BJ (cell line): ENCODE measurements around the gene TMC6. TPM values are rescaled to one million over a fixed set of nuclear protein-coding genes. Genes with fewer than 3 reads are reported as not detected.

Experiments
- CTCF ChIA-PET: fragments of 350-600 bp; formaldehyde crosslinking; extraction: SDS; loops from one replicate; lab custom pipeline; 2021; ENCODE audit warnings: antibody characterized with exemption, inconsistent platforms; lab: Yijun Ruan, JAX
- POLR2A ChIA-PET: fragments of 300-600 bp; sonication (Branson Sonifier 250); formaldehyde crosslinking; extraction: SDS; loops from one replicate; lab custom pipeline; 2021; ENCODE audit warnings: antibody characterized with exemption; lab: Charles Lee
- DNase-seq: peaks from one replicate; pipeline ENCODE4 v3.0.0-alpha.2; 2011; ENCODE audit warnings: low read depth
- H3K27me3 ChIP-seq: 2 replicates; pipeline ENCODE4 v1.6.0; 2011; ENCODE audit warnings: low read length; ENCODE audit not compliant: control insufficient read depth, insufficient read depth
- H3K36me3 ChIP-seq: 2 replicates; pipeline ENCODE4 v1.5.1; 2011; ENCODE audit warnings: low read length; ENCODE audit not compliant: control insufficient read depth, insufficient read depth
- H3K4me3 ChIP-seq: 2 replicates; pipeline ENCODE4 v1.5.1; 2011; ENCODE audit warnings: low read depth, mild to moderate bottlenecking, control low read depth, low read length
- polyA plus RNA-seq: library from polyadenylated mRNA; depleted of rRNA; stranded (reverse); fragments of >200 nt; gene quantifications from 2 replicates; pipeline ENCODE4 v1.2.3, GENCODE V29; 2011
- TF ChIP-seq, protein P1 (sequence below): IDR thresholded peaks from 2 replicates; pipeline ENCODE4 v1.5.1; 2011; ENCODE audit warnings: low read depth, mild to moderate bottlenecking, control low read depth, inconsistent platforms, low read length, moderate library complexity; ENCODE audit not compliant: insufficient read depth

The TMC6 gene
- polyA plus RNA-seq, 1 experiment: 0.26 TPM

- H3K27me3 ChIP-seq: no peaks in the 10 kb centered on the region; the same call in 1 of the 2 replicates
- DNase-seq: no peak
- CTCF ChIA-PET: interaction anchor here (0.7 to 1.6 kb wide), 3 partner anchors 9 to 42 kb away, joined by 3 to 4 read pairs (median 3); partner anchors contain the start of gene TK1
- H3K4me3 ChIP-seq: no peak overlapping the region
- no peaks in the 10 kb centered on the region for H3K36me3 ChIP-seq
- POLR2A ChIA-PET: no interaction called here
- TF ChIP-seq, protein P1, sequence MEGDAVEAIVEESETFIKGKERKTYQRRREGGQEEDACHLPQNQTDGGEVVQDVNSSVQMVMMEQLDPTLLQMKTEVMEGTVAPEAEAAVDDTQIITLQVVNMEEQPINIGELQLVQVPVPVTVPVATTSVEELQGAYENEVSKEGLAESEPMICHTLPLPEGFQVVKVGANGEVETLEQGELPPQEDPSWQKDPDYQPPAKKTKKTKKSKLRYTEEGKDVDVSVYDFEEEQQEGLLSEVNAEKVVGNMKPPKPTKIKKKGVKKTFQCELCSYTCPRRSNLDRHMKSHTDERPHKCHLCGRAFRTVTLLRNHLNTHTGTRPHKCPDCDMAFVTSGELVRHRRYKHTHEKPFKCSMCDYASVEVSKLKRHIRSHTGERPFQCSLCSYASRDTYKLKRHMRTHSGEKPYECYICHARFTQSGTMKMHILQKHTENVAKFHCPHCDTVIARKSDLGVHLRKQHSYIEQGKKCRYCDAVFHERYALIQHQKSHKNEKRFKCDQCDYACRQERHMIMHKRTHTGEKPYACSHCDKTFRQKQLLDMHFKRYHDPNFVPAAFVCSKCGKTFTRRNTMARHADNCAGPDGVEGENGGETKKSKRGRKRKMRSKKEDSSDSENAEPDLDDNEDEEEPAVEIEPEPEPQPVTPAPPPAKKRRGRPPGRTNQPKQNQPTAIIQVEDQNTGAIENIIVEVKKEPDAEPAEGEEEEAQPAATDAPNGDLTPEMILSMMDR: no peak
Measured at GRCh38 chr17:78144147-78144719, 15.7 kb upstream of the TMC6 start.

DNA sequence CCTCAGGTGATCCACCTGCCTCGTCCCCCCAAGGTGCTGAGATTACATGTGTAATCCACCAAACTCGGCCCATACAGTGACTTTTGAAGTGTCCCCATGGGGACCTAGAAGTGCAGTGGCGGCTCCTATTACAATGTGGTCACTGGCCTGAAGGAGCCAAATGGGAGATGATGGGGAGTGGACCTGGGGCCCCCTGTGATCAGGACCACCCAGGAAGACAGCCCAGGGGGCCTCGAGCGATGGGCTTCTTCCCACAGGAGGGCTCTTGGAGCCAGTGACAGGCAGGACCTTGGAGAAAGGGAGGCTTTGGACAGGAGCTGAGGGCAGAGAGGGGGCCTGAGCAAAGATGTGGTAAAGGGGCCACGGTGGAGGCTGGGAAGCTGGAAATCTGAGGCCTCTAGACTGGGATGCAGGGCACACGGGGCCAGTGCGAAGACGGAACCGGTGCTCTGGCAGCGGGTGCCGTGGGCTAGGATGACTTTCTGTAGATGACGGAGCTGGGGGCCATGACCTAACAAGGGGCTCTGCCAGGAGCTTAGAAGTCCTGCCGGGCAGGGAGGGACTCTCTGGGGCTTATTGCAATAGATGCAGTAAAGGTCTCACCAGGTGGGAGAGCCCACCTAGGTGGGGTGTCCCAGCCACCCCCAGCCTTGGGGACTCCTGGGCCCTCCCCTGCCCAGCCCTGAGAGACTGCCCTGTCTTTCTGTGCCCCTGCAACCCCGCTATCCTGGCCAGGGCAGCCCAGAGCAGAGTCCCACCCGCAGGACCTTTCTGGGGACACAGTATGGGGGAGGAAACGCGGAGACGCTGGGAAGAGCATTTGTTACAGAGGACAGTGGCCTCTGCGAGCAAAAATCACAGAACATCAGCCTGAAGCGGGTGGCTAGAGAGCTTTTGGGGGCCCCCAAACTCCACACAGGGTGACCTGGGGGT, 14.9 kb upstream of the TMC6 start:
- ChIA-PET CTCF (interaction anchor here (0.7 to 1.6 kb wide), 4 partner anchors 8 to 43 kb away, joined by 3 to 4 read pairs (median 4); partner anchors contain the start of gene TK1), POLR2A (no interaction called here)
- no peaks in the 10 kb centered on the region for H3K36me3 ChIP-seq
- H3K4me3 ChIP-seq: no peak overlapping the region
- TF ChIP-seq, protein P1: no peak
- no peaks in the 10 kb centered on the region; the same call in 1 of the 2 replicates for H3K27me3 ChIP-seq
- DNase-seq: no peak

GRCh38 chr17:78142119-78142861, 13.7 kb upstream of the TMC6 start:
- Histone ChIP-seq H3K36me3 (no peaks in the 10 kb centered on the region), H3K27me3 (no peaks in the 10 kb centered on the region; the same call in 1 of the 2 replicates), H3K4me3 (no peak overlapping the region)
- ChIA-PET CTCF (interaction anchor here (0.7 to 1.5 kb wide), 2 partner anchors 30 to 33 kb away, joined by 3 to 4 read pairs; no protein-coding TSS in a partner anchor), POLR2A (no interaction called here)
- TF ChIP-seq, protein P1: no peak
- no peak for DNase-seq

- POLR2A ChIA-PET: no interaction called here
- TF ChIP-seq, protein P1: no peak
- Histone ChIP-seq H3K27me3 (no peaks in the 10 kb centered on the region), H3K36me3 (no peaks in the 10 kb centered on the region), H3K4me3 (no peak overlapping the region)
- DNase-seq: no peak
- CTCF ChIA-PET: interaction anchor here (0.7 kb wide), 1 partner anchor 29 kb away, joined by 3 read pairs; no protein-coding TSS in a partner anchor
Measured at GRCh38 chr17:78141437-78142118, 13.0 kb upstream of the TMC6 start.
